ENCODE data around the gene PRSS16.
"Not testable (repeated sequence)": the region's sequence is repeated elsewhere in the genome, so short reads cannot be mapped to it uniquely, and the experiment has no call there.

PRSS16 gene, protein sequence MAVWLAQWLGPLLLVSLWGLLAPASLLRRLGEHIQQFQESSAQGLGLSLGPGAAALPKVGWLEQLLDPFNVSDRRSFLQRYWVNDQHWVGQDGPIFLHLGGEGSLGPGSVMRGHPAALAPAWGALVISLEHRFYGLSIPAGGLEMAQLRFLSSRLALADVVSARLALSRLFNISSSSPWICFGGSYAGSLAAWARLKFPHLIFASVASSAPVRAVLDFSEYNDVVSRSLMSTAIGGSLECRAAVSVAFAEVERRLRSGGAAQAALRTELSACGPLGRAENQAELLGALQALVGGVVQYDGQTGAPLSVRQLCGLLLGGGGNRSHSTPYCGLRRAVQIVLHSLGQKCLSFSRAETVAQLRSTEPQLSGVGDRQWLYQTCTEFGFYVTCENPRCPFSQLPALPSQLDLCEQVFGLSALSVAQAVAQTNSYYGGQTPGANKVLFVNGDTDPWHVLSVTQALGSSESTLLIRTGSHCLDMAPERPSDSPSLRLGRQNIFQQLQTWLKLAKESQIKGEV

DNA sequence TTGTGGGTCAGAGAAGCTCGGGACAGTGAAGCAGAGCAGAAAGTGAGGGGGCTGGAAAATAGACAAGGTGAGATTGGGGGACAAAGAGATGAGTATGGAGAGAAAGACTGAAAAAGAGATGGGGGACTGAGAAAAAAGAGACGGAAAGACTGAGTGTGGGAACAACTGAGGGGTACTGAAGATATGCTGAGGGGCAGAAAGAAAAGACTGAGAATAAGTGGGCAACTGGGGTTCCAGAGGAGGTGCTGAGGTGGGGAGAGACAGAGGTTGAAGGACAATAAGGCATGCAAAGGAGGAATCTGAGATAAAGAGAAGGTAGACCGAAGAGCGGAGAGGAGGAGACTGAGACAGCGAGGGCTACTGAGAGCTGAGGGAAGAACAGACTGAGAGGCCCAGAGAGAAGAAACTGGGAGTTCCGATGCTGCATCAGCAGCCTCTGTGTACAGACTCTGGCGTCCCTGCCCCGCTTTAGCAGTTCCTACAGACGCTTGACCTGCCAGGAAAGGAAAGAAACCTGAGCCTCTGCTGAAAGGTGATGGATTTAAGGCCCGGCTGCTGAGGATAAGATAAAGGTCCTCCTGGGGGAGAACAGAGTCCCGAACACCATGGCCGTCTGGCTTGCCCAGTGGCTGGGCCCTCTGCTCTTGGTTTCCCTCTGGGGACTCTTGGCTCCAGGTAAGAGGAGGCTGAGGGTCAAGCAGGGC is at the start of gene PRSS16:
Gene PRSS16 (plus strand): TSS at position 569 of the 704 bp plus-strand sequence. CDS start 37 bp downstream, at position 606.
- peaks cover 6% of the 10 kb centered on the region for H3K4me1 Mint-ChIP-seq (ENCODE audit: low read depth)
- H3K9me3 Mint-ChIP-seq = no peaks in the 10 kb centered on the region
- no peak within 1 kb of the TSS for H3K4me3 Mint-ChIP-seq
- no peaks in the 10 kb centered on the region for H3K36me3 Mint-ChIP-seq (ENCODE audit: low read depth)
- H3K27me3 Mint-ChIP-seq = peaks cover 40% of the 10 kb centered on the region
- no peak within 1 kb of the TSS for H3K27ac Mint-ChIP-seq
- intact Hi-C loops (cut with micrococcal nuclease) = no loop called here

DNA sequence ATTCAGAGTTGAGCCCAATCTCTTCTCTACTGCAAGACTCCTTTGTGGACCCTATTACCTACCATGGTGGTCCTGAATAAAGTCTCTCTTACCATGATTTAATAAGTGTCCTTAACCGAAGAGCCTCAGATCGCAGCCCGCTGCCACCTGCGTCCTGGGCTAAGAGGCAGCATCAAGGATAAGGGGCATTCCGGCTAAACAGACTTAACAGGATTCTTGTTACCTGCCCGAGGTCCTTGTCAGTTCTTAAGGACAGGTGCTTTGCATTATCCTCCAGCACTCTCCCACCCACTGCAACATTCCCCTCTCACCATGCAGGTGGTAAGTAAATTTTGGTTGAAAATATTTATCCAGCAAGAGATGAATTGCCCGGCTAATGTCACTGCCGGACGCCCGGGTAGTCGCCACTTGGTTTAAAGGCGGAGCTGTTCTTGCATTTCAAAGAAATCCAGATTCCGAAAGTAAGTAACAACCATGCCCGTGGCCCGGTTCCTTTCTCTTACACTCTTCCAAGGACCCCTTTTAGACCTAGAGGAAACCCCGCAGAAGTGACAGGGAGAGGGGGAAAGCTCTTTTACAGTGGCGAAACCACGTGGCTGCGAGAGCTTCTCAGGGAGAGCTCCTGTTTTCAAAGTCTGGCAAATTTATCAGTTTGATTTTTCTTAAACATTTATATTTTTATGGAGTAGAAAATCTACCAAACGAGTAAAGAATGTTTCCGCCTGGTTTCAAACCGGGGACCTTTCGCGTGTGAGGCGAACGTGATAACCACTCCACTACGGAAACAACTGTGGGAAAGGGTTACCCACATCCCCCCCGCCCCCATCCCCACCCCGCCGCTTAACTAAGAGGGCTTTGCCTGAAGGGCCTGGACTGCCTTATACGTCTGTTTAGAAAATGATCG is 41.9 kb upstream of the PRSS16 start:
- Mint-ChIP-seq H3K4me1 (ENCODE audit: low read depth) (no peaks in the 10 kb centered on the region), H3K27ac (no peak overlapping the region), H3K9me3 (no peaks in the 10 kb centered on the region), H3K4me3 (no peak overlapping the region), H3K36me3 (ENCODE audit: low read depth) (no peaks in the 10 kb centered on the region), H3K27me3 (peaks cover 51% of the 10 kb centered on the region)
- intact Hi-C loops (cut with micrococcal nuclease) = no loop called here

- no peaks in the 10 kb centered on the region for H3K4me1 Mint-ChIP-seq (ENCODE audit: low read depth)
- peaks cover 5% of the 10 kb centered on the region for H3K9me3 Mint-ChIP-seq
Measured at GRCh38 chr6:27206806-27207205, 40.7 kb upstream of the PRSS16 start.

DNA sequence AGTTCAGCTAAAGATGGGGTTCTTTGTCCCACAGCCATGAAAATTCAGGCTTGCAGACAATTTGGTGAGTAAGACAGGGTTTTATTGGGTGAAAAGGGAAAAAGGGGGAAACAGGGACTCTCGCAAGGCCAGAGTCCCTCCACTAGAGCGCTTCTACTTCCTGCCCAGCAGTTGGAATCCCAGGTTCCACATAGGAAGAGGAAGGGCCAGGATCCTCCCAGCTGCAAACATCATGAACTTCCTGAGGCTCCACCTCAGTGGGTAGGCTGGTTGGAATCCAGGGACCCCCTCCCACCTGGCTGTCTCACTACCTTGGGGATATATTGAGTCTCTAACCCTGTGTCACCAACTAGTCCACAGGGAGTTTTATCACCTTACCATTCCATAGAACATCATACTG is 39.5 kb upstream of the PRSS16 start:
- Mint-ChIP-seq H3K4me3 (no peak overlapping the region), H3K27me3 (peaks cover 56% of the 10 kb centered on the region), H3K4me1 (ENCODE audit: low read depth) (no peaks in the 10 kb centered on the region), H3K36me3 (ENCODE audit: low read depth) (no peaks in the 10 kb centered on the region), H3K27ac (no peak overlapping the region), H3K9me3 (peaks cover 7% of the 10 kb centered on the region)
- intact Hi-C loops (cut with micrococcal nuclease) = no loop called here

More at GRCh38 chr6:27206806-27207205, 40.7 kb upstream of the PRSS16 start:
- H3K27me3 Mint-ChIP-seq = peaks cover 57% of the 10 kb centered on the region
- H3K4me3 Mint-ChIP-seq = no peak overlapping the region
- H3K36me3 Mint-ChIP-seq (ENCODE audit: low read depth) = no peaks in the 10 kb centered on the region
- intact Hi-C loops (cut with micrococcal nuclease) = no loop called here
- H3K27ac Mint-ChIP-seq = no peak overlapping the region

- Mint-ChIP-seq H3K4me1 (ENCODE audit: low read depth) (no peaks in the 10 kb centered on the region), H3K27me3 (peaks cover 60% of the 10 kb centered on the region), H3K27ac (no peak overlapping the region), H3K4me3 (no peak overlapping the region), H3K36me3 (ENCODE audit: low read depth) (no peaks in the 10 kb centered on the region), H3K9me3 (peaks cover 7% of the 10 kb centered on the region)
- intact Hi-C loops (cut with micrococcal nuclease) = no loop called here
Measured at GRCh38 chr6:27209196-27209595, 38.3 kb upstream of the PRSS16 start.

DNA sequence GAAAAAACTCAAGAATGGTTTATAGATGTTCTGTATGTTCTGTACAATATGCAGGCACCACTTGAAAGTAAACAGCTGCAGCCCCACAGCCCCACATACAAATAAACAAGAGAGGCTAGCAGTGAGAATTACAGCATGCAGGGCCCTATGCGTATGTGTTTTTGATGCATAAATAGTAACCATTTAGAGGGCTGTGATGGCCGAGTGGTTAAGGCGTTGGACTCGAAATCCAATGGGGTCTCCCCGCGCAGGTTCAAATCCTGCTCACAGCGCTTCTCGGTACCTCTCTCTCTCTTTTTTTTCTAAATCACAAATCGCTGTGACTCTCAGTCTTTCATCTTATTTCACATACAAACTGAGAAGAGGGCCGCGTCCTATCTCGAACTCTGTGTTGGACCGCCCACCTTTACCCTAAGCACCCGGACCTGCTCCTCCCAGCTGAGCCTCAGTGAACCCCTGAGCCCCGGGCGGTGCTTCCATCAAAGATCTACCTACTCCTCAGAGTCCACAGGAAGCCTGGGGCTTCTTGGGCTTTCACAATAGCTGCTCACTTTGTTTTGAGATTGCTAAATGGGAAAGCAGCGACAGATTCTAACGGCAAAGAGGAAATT is 37.7 kb upstream of the PRSS16 start:
- Mint-ChIP-seq H3K27ac (no peak overlapping the region), H3K4me3 (no peak overlapping the region), H3K9me3 (peaks cover 7% of the 10 kb centered on the region), H3K36me3 (ENCODE audit: low read depth) (no peaks in the 10 kb centered on the region), H3K4me1 (ENCODE audit: low read depth) (no peaks in the 10 kb centered on the region), H3K27me3 (peaks cover 60% of the 10 kb centered on the region)
- intact Hi-C loops (cut with micrococcal nuclease) = no loop called here

DNA sequence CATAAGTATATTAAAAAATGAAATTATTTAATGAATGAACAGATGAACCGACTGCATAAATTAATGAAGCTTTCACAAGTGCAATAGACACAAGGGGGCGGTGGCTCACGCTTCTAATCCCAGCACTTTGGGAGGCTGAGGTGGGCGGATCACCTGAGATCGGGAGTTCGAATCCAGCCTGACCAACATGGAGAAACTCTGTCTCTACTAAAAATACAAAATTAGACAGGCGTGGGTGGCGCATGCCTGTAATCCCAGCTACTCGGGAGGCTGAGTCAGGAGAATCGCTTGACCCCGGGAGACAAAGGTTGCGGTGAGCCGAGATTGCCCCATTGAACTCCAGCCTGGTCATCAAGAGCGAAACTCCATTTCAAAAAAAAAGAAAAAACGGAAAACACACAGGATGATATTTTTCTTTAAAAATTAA is 34.4 kb upstream of the PRSS16 start:
- intact Hi-C loops (cut with micrococcal nuclease); H3K36me3 Mint-ChIP-seq (ENCODE audit: low read depth); H3K4me3 Mint-ChIP-seq; H3K27ac Mint-ChIP-seq; H3K4me1 Mint-ChIP-seq (ENCODE audit: low read depth): not testable (repeated sequence)
- Mint-ChIP-seq H3K27me3 (peaks cover 52% of the 10 kb centered on the region), H3K9me3 (peaks cover 13% of the 10 kb centered on the region)

GRCh38 chr6:27213544-27214125 is 33.9 kb upstream of the PRSS16 start:
- intact Hi-C loops (cut with micrococcal nuclease) = no loop called here
- Mint-ChIP-seq H3K36me3 (ENCODE audit: low read depth) (no peaks in the 10 kb centered on the region), H3K27me3 (peaks cover 53% of the 10 kb centered on the region), H3K4me1 (ENCODE audit: low read depth) (no peaks in the 10 kb centered on the region), H3K9me3 (peaks cover 13% of the 10 kb centered on the region), H3K4me3 (no peak overlapping the region), H3K27ac (no peak overlapping the region)

- Mint-ChIP-seq H3K4me1 (ENCODE audit: low read depth) (no peaks in the 10 kb centered on the region), H3K36me3 (ENCODE audit: low read depth) (no peaks in the 10 kb centered on the region), H3K9me3 (peaks cover 13% of the 10 kb centered on the region), H3K27me3 (peaks cover 53% of the 10 kb centered on the region), H3K27ac (no peak overlapping the region), H3K4me3 (no peak overlapping the region)
- intact Hi-C loops (cut with micrococcal nuclease) = no loop called here
Measured at GRCh38 chr6:27214126-27214601, 33.3 kb upstream of the PRSS16 start.

GRCh38 chr6:27216874-27217273 is 30.6 kb upstream of the PRSS16 start:
- H3K9me3 Mint-ChIP-seq = peaks cover 7% of the 10 kb centered on the region
- H3K27me3 Mint-ChIP-seq = peaks cover 55% of the 10 kb centered on the region
- intact Hi-C loops (cut with micrococcal nuclease) = no loop called here
- no peaks in the 10 kb centered on the region for H3K4me1 Mint-ChIP-seq (ENCODE audit: low read depth)
- H3K4me3 Mint-ChIP-seq = no peak overlapping the region
- H3K27ac Mint-ChIP-seq = no peak overlapping the region
- H3K36me3 Mint-ChIP-seq (ENCODE audit: low read depth) = no peaks in the 10 kb centered on the region

GRCh38 chr6:27222971-27223370 is 24.5 kb upstream of the PRSS16 start:
- H3K4me1 Mint-ChIP-seq (ENCODE audit: low read depth); intact Hi-C loops (cut with micrococcal nuclease); H3K9me3 Mint-ChIP-seq; H3K27ac Mint-ChIP-seq; H3K36me3 Mint-ChIP-seq (ENCODE audit: low read depth); H3K4me3 Mint-ChIP-seq: not testable (repeated sequence)
- H3K27me3 Mint-ChIP-seq = peaks cover 36% of the 10 kb centered on the region

DNA sequence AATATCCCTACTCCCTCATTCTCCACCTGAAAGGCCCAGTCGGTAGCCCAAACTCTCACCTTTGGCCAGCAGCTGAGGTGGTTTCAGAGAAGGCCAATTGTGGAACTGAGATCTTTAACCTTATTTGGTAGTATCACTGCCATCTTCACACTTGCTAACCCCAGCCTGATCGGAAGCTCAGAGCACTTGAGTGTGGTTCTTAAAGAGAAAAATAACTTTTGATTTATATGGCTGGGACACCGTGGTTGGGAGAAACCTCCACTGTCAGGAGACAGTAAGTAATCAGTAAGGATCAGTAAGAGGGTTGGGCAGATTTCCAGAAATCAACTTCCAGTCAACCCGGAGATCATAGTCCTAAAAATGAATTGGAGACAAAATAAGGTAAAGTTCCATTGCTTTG is 22.8 kb upstream of the PRSS16 start:
- H3K9me3 Mint-ChIP-seq = no peaks in the 10 kb centered on the region
- no peak overlapping the region for H3K4me3 Mint-ChIP-seq
- no peak overlapping the region for H3K27ac Mint-ChIP-seq
- intact Hi-C loops (cut with micrococcal nuclease) = no loop called here
- H3K4me1 Mint-ChIP-seq (ENCODE audit: low read depth) = no peaks in the 10 kb centered on the region
- no peaks in the 10 kb centered on the region for H3K36me3 Mint-ChIP-seq (ENCODE audit: low read depth)
- peaks cover 47% of the 10 kb centered on the region for H3K27me3 Mint-ChIP-seq

DNA sequence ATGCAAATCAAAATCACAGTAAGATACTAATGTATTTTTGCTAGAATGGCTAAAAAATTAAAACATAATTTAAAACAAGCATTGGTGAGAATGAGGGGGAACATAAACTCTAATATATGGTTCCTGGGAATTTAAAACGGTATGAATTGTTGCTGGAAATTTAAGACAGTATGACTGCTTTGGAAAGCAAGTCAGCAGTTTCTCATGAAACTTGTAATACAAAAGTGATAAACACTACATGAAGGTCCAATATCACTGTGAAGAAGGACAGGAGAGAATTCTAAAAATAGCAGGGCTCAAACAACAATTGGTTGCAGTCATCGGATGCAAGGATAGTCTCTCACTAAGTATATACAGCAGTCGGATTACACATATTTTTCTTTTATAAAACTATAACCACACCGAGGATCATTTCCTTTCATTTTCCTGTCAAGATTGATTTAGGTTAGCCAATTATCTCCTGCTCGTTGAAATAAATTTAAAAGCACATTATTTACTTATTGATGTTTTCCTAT is 18.5 kb upstream of the PRSS16 start:
- H3K4me3 Mint-ChIP-seq = no peak overlapping the region
- H3K9me3 Mint-ChIP-seq = no peaks in the 10 kb centered on the region
- intact Hi-C loops (cut with micrococcal nuclease) = no loop called here
- H3K27me3 Mint-ChIP-seq = peaks cover 60% of the 10 kb centered on the region
- H3K4me1 Mint-ChIP-seq (ENCODE audit: low read depth) = no peaks in the 10 kb centered on the region
- no peaks in the 10 kb centered on the region for H3K36me3 Mint-ChIP-seq (ENCODE audit: low read depth)
- H3K27ac Mint-ChIP-seq = no peak overlapping the region

Data from dendritic cell treated with granulocyte-macrophage colony-stimulating factor and Interleukin-4, amounts not matched to agents 40 ng/mL and 50 ng/mL, for 4 days (primary cell).